CD4-positive, alpha-beta T cell treated with Interleukin-15 for 1 hour (primary cell): ENCODE results near the gene MITF.

ENCODE experiments used
- DNase-seq: peaks from one replicate; pipeline ENCODE4 v3.0.0-alpha.2; 2020

MITF gene

DNA sequence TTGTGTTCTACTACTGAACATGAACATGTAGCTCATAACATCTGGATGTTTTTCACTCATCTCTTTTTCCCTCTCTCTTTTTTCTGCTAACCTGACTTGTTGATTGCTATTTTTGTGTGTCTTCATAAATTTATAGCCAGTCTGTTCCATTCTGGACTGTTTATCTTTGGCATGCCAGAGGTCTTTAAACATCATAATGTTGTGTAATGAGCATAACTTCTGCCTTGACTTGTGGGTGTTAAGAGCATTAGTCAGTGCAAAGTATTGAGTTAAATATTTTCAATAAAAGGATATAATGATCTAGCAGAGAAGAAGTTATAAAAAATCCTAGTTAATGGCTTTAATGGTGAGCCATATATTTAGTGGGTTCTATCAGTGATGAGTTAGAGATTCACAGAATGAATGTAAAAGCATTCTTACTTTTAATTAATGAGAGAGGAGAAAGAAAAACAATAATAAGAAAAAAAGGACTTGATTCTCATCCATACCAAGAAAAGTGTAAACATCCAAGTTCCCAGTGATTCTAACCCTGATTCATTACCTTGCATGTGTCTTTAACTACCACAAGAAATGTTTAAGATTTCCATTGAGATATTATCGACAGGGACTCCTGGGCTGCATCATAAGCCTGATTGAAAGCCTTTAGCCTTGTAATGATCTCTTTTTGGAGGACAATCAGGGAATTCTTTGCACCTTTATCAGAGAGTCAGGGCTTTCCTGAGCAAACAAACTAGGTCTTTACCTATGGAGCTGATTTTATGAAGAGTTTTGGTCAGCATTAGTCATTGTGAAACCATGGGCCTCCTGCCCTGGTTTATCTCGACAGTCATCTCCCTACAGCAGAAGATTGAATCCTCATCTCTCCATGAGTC lies 22.9 kb downstream of the MITF start:
- no peak for DNase-seq

DNA sequence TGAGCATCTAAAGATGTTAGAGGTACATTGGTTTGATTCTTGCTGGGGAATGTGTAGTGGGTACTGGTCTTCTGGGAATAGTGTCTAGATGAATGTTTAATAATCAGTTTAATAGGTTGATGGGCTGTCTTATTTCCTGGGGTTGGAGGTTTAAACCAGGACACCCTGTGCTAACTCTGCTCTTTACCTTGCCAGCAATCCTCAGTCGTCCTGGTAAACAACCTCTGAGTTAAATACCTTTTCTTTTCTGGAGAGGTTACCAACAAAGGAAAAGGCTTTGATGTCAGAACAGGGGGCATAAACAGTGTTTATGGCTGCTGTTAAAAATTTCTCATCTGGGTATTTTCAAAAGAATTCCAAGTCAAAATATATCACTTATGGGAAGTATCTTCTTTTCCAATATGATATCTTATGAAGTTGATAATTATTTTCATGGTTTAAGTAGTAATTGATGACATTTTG lies 23.5 kb downstream of the MITF start:
- no peak for DNase-seq

DNA sequence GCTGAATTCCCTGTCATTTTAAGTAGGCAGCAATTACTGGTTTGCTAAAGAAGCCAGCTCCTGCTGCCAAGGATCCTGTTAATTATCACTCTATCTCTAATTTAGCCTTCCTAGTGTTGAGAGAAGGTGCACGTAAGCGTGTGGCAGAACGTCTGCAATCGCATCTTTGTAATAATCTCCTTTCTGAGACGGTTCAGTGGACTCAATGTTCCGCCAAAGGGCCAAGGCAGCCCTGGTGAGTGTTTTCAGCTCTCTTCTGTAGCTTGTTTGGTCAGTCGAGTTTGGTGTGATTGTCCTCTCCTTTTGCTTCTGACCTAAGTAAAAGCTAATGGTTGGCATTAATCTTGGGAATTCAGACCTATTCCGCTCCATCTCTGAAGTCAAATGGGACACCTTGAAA lies 24.2 kb downstream of the MITF start:
- no peak for DNase-seq

DNA sequence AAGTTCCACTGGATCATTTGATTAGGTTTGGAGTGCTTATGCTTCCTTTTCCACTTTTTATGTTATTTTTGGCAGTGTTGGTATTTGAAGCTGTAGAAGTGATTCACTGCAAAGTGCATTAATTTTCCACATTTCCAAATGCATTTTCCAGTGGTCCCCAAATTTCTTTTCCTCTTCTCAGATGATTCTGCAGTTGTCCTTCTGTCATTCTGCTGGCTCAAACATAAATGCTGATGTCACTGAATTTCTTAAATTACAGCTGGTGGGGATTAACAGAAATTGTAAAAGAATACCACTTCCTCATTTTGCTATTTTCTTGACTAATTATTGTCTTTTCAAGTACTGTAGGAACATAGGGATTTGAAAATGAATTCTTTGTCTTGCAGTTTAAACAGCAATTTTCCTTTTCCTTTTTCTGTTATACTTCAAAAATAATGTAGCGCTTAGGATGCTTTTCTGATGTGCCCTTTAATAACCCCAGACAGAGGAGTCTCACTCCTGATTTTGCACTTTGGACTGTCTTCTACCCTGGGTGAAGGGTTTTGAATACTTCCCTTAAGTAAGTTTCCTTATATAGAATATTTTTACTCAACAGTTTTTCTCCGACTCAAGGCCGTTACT lies 25.0 kb downstream of the MITF start:
- DNase-seq = no peak

DNA sequence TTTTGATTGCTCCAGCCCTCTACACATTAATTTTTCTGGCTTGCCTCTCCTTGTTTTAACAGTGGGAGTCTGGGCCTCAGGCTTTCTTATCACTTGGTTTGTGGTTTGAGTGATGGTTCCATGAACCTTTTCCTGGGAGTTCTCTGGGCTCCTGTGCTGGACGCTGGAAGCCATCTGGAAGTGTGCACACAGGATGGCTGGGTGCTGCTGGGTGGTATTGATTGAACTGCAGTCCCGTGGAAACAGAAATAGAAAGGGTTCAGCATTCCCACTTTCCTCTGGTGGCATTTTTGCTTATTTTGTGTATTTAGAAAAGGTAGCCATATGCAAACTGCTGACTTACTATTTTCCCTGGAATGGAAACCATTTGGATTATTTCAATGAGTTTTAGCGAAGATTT lies 25.6 kb downstream of the MITF start:
- no peak for DNase-seq

DNA sequence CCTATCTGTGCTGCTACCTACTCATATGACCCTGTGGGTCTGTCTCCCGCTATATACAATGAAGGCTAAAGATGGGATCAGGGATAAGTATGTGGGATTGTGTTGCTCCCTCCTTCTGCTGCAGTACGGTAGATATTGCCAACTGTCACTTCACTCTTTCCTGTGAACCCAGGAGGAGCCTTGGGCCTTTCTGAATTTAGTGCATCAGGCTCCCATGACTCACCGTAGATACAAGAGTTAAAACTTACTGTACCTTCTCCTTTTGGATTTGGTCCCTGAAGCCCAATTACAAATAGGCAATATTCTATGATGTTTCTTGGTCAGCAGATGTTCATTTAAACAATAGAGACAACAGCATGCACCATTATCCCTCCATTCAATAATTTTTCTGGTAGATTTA lies 27.4 kb downstream of the MITF start:
- DNase-seq = no peak

DNA sequence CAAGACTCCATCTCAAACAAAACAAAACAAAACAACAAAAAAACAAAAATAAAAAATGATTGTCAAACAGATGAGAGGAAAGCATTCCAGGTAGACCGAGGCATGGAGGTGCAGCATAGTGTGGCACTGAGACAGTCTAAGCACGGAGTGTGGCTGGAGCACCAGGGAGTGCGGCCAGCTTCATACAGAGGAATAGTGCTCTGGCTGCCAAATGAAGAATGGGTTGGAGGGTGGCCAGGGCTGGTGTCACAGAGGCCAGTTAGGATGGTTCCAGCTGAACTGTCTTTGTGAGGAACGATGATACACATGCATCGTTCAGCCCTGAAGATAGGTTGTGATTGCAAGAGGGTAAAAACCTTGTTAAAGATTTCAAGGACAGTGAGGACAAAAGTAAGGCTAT lies 28.3 kb downstream of the MITF start:
- DNase-seq = no peak

DNA sequence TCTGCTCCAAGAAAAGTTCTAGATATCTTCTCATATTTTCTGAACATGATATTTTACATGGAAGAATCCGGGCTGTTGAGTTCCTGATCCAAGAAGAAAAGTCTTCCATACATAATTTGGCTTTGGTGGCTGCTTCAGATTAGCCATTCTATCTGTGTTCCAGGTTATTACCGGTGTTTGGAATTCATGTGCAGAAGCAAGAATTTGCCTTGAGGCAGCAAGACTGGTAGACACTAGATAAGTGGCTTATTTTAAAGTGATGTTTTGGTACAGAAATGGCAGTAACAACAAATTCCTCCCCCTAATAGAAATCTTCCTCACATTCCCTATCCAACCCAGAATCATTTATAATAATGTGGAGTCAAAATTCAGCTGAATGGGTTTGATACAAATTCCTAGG lies 29.2 kb downstream of the MITF start:
- DNase-seq = no peak

DNA sequence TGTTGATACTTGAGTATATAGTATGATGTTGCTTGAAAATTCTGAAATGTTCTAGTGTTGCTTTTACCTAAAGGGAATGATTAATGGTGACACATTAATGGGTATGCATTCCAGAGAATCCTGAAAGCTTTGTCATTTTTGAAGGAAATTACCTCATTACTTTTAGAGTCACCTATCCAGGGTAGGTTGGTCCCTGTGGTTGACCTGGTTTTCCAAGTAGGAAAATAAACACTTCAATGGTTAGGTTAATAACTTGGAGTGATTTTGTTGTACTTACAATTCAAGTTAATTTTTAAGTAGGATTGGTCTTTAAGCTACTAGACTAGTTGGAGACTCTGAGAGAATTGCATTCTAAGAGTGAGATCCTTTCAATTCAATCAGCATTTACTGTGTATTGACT lies 31.0 kb downstream of the MITF start:
- DNase-seq = no peak

DNA sequence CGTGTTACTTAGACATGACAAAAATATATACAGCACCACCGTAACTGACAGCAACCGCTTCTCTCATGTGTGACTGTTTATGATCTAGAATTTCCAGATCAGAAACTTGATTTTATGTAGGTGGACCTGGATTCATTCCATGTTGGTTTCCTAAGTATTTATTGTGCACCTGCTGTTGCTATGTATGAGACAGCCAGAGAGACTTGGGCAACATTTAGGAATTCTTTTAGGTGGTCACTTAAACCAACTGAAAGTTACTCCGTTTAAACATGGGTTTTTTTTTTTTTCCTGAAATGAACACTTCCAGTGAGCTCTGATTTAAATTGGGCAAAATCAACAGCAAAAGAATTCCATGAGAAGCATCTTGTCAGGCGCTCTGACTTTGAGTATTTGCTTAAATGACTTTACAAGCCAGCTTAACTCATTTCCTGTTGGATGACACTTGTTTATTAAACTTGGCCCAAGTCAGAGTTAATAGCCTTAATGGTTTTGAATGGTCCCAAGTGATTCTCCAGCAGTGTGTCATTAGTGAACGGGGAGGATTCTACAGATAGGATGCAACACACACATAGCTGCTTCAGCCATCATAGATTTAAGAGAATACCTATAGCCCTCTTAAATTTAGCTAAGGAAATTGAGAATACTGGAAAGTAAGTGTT lies 31.8 kb downstream of the MITF start:
- DNase-seq = no peak

DNA sequence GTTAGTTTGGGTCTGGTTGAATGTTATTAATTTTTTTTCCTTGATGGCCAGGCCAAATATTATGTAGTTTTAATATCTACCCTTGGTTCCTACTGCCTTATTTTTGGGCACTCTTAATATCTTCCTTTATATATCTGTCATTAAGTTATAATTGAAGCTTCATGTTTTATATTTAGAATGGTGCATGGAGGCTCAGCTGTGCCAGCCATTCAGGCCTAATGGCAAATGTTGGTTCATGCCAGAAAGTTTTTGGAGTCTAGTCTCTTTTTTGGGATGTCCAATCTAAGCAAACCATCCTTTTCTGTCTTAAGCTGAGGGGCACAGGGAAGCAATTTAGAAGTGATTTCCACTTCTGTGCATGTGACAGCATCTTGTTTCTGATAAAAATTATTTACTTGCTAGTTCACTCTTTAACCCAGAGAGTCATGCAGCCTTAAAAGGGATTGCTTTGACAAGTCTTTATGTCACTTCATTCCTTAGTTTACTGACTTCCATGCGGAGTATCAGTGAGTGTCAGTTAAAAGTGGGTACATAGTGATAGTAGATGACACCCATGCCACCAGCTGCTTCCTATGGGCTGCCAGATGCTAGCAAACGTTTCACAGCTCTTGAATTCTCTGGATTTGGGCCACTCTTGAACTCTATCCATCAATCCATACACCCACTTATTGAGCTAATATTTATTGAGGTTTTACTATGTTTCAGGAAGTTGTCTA lies 33.0 kb downstream of the MITF start:
- no peak for DNase-seq

DNA sequence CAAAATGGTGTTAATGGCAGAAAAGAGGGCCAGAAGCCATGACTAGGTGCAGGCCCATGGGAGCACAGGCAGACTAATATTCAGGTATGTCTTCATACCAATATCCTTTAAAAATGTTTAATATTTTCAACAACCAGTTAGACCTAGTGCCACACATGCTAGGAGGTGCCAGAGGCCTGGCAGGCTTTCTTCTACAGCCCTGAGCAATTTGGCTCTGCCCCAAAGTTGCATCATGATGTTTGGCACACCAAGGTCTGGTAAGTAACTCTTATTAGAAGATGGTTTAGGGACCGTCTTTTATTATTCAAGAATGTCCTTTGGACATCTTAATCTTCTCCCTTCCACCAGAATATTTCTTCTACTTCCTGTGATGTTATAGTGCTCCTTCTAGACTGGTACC lies 34.8 kb downstream of the MITF start:
- no peak for DNase-seq

DNA sequence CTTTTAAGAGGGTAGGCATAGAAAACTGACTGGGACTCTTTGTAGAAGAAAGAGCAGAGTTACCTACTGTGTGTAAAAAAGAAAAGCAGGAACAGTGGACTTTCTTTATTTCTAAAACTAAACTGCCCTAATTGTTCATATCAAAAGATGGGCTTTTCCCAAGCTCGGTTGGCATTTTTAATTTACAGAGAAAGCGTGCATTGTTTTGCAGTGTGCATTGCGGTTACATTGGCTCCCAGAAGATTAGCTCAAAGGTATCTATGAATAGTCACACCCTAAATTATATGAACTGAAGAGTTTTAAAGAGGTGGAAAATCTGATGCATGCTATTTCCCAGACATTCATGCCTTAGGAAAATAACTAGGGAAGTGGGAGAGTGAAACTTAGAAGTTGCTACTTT lies 36.5 kb downstream of the MITF start:
- no peak for DNase-seq

DNA sequence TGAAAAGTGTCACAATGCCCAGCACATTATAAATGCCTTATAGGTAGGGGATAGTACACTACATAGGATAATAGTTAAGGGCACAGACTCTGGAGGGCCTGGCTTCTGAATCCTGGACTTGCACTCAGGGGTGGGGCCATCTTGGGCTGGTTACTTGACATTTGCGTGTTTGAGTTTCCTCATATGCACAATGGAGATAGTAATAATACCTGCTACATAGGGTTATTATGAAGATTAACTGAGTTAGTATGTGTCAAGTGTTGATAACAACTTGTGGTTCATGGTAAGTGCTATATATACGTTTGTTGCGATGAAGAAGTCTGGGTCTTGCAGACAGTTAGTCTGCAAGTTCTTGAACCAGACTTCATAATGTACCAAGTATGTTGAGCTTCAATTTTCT lies 37.0 kb downstream of the MITF start:
- DNase-seq = no peak

DNA sequence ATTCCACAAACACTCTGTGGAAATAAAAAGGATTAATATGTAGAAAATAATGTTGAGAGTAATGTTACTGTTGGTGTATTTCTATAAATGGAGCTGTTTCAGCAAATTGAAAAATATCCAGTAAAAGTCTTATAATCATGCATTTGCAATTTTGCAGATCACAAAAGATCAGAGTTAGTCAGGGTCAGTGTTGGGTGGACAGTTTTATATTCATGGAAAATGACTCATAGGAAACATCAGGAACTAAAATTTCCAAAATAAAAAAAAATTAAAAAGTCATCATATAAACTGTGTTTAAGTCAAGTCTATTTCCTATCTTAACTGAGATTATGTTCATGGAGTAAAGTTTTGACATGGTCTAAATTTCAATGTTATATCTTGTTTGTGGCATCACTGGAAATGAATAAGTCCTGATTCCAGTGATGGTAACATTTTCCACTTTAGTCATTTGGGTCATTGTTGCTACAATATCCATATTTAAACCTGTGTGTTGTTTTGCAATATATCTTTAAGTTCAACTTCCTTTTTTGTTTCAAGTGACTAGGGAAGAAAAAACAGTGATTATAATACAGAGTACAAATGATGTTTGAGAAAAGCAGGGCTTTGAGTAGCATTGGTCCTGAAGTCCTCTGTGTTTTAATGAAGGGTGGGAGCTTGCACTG lies 37.8 kb downstream of the MITF start:
- no peak for DNase-seq

DNA sequence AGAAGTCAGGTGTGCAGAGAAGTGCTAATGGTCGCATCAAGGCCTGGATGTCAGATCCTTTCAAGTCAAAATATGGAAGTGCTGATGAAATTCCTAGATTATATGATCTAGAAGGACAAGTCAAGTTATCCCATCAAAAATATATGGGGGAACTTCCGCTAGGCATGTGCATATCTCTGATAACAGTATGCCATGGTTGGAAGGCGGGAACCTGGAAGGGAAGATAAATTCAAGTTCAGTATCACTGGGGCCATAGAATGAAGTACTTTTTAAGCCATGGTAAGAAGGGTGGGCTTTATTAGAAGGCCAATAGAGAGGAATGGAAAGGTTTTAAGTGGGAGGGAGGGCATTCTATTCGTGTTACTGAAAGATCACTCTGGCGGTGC lies 38.3 kb downstream of the MITF start:
- no peak for DNase-seq

DNA sequence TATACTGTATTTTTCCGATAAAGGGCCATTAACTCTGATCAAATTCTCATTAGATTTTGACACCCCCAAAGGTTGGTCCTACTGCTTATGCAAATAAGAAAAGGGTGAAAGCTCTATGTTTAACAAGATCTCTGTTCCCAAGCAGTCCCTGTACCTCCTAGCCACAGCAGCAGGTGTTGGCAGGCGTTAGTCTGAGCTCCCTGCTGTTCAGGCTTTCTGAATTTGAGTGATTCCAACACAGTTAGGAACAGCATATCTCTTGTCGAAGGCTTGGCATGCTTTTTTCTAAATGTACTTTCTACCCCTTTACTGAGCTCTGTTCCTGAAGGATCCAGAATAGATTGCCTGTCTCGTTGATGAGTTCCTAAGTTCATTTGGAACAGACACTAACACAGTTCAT lies 42.3 kb downstream of the MITF start:
- no peak for DNase-seq

DNA sequence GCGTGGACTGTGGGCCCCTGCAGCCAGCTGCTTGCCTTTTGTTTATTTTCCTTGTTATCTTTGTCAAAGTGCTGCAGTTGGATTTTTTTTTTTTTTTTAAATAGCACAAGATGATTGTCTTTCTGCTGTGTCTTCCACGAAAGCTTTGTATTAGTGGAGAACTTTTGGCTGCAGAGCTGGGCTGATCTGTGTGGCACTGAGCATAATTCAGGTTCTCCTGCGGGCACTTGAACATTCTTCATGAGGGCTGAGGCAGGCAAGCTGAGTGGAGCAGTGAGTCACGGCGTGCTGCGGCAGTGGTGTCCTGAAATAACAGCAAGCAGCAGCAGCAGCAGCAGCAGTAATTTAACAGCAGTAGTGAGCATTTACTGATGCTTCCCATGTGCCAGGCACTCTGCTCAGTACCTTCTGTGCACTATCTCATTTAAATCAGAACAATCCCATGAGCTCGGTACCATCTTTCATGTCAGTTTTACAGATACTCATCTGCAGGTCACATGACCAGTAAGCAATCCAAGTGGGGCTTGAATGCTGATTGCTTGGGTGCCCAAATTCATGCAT lies 45.8 kb downstream of the MITF start:
- no peak for DNase-seq

DNA sequence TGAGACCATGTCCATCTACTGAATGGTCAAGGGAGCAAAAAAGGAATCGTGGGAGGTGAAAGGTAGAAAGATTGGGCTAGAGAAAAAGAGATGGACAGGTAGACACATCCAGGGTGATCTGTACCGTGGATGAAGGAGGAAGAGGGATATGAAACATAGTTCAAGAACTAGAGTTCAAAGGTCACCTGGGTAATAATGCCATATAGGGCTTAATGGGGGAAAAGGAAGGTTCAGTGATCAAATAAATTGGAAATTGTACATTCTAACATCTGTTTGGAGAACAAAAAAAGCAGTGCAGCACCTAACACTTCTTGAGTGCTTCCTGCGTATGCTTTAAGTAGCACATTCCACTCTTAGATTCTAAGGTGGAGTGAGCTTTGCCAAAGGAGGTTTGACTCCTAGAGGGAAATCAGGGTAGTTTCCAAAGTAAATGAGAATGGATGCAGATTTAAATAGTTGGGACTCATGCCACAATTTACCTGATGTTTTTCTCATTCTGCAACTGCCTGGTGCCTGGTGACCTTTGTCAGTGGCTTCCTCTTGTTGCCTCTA lies 46.6 kb downstream of the MITF start:
- DNase-seq = no peak

DNA sequence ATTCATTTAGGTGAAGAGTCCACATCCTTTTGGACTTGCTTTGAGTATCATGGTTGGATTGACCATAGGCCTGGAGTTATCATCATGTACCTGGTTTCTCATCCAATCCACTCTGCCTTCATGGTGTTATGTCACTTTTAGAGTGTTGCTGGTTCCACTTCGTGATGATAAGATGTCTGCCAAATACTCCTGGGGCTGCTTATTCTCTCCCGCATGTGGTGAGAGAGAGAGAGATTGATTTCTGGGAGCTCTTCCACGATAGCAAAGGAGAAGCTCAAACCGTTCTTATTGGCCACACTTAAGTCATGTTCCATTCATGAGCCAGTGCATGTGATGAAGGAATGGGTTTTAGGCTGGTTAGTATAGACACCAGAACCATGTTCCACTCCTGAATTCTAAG lies 47.6 kb downstream of the MITF start:
- no peak for DNase-seq

DNA sequence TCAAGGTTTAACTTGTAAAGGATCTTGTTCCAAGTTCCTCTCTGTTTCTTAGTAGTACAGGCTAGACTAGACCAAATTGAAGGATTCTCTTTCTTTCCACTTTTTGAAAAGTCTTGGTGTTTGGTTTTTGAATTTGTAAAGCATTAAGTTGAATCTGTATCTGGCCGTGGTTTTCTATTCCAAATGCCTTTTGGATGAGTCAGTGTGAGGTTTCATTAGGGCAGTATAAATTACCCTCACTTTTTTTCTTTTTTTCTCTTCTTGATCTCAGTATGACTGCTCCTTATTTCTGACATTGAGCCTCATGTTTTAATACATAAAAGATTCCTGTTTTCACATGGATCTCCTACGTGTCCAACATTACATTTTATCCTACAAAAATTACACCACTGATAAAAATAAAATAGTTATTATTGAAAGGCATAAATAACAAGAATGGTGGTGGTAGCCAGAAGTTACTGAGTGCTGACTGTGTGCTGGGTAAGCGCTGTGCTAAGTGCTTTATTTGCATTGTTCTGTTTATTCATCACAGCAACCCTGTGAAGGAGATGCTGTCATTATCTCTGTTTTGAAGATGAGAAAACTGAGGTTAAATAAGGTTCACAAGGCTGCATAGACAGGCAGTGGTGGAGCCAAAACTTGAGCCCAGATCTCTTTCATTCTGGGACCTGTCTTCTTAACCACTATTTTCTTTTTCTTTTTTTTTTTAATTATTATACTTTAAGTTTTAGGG lies 48.3 kb downstream of the MITF start:
- DNase-seq = no peak

DNA sequence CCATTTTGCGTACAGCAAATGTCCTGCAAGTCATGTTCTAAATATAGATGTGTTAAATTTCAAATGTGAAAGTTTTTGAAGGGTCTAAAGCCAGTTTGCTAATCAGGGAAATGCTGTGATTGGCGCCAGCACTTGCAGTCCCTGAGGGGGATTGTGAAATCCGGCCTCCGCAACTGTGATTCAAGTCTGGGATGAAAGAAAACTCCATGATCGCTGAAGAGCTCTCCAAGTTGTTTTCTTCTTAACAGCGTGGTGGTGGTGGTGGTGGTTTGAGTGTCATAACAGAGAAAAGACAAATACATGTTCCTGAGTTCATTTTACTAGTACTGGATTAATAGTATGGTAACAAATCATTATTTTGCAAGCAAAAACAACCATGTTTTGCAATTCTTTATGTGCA lies 51.8 kb downstream of the MITF start:
- DNase-seq = no peak
